Type B pancreatic cell (in vitro differentiated cells): ENCODE results near the gene DIPK1A. TPM values are rescaled to one million over a fixed set of nuclear protein-coding genes. Genes with fewer than 3 reads are reported as not detected.

Experiments
- DNase-seq: peaks from one replicate; pipeline ENCODE4 v3.0.0; 2021; ENCODE audit warnings: mixed read lengths; ENCODE audit not compliant: unreplicated experiment; ENCODE audit errors: extremely low spot score
- H3K27ac Mint-ChIP-seq: 2 replicates; pipeline ENCODE4 v1.8.0; 2021; ENCODE audit warnings: mild to moderate bottlenecking, mixed read lengths
- H3K27me3 Mint-ChIP-seq: 2 replicates; pipeline ENCODE4 v1.8.0; 2021; ENCODE audit warnings: mixed read lengths
- H3K36me3 Mint-ChIP-seq: 2 replicates; pipeline ENCODE4 v1.8.0; 2021; ENCODE audit warnings: mixed read lengths
- H3K4me1 Mint-ChIP-seq: one replicate; pipeline ENCODE4 v1.8.0; 2021; ENCODE audit warnings: mixed read lengths; ENCODE audit not compliant: unreplicated experiment
- H3K4me3 Mint-ChIP-seq: 2 replicates; pipeline ENCODE4 v1.8.0; 2021; ENCODE audit warnings: mild to moderate bottlenecking, mixed read lengths
- H3K9me3 Mint-ChIP-seq: 2 replicates; pipeline ENCODE4 v1.8.0; 2021; ENCODE audit warnings: mixed read lengths
- total RNA-seq: library from RNA; stranded (reverse); gene quantifications from 2 replicates; pipeline ENCODE4 v1.2.1, GENCODE V29; 2021; ENCODE audit warnings: low replicate concordance
- TF ChIP-seq, protein P1 (sequence below): fragments of 200-600 bp; sonication (generic); conservative IDR thresholded peaks from 2 replicates; pipeline ENCODE4 v1.5.0; 2021; ENCODE audit warnings: antibody characterized with exemption, mild to moderate bottlenecking

DIPK1A gene
- total RNA-seq, 1 donor from 2014 or later = 4.6 TPM

DNA sequence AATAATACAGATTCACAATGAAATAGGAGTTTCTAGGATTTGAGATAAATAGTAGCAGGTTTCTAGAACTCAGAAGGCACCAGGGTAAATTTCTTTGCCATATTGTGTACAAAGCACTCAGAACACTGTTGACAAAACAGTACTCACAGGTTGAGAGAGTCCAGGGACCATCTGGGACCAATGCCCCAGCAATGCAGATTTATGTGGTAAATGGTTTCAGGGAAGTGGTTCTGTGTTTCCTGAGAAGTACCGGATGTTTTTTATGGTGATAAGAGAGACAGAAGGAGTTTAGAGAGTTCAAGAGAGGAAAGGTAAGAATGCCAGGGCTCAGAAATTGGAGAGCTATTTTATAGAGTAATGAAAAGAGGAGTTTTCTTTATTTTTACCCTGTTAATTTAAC lies 29.6 kb upstream of the DIPK1A start:
- no peaks in the 10 kb centered on the region for H3K9me3 Mint-ChIP-seq
- DNase-seq = no peak
- no peaks in the 10 kb centered on the region for H3K27me3 Mint-ChIP-seq
- H3K4me1 Mint-ChIP-seq = no peaks in the 10 kb centered on the region
- no peak overlapping the region for H3K4me3 Mint-ChIP-seq
- no peaks in the 10 kb centered on the region for H3K36me3 Mint-ChIP-seq
- TF ChIP-seq, protein P1, sequence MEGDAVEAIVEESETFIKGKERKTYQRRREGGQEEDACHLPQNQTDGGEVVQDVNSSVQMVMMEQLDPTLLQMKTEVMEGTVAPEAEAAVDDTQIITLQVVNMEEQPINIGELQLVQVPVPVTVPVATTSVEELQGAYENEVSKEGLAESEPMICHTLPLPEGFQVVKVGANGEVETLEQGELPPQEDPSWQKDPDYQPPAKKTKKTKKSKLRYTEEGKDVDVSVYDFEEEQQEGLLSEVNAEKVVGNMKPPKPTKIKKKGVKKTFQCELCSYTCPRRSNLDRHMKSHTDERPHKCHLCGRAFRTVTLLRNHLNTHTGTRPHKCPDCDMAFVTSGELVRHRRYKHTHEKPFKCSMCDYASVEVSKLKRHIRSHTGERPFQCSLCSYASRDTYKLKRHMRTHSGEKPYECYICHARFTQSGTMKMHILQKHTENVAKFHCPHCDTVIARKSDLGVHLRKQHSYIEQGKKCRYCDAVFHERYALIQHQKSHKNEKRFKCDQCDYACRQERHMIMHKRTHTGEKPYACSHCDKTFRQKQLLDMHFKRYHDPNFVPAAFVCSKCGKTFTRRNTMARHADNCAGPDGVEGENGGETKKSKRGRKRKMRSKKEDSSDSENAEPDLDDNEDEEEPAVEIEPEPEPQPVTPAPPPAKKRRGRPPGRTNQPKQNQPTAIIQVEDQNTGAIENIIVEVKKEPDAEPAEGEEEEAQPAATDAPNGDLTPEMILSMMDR = no peak
- H3K27ac Mint-ChIP-seq = no peak overlapping the region

DNA sequence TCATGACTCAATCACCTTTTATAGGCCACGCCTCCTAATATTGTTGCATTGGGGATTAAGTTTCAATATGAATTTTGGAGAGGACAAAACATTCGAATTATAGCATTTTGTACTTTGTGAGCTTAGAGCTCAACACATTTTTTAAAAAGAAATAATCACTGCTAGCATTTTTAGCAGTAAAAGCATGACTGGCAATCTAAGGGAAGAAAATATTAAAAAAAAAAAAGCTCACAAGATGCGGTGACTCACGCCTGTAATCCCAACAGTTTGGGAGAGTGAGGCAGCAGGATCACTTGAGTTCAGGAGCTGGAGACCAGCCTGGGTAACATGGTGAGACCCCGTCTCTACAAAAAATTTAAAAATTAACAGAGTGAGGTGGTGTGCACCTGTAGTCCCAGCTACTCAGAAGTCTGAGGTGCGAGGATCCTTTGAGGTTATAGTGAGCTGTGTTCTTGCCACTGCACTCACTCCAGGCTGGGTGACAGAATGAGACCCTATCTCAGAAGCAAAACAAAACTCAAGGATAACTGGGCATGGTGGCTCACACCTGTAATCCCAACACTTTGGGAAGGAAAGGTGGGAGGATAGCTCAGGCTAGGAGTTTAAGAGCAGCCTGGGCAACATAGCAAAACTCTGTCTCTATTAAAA lies 28.8 kb upstream of the DIPK1A start:
- Mint-ChIP-seq H3K9me3 (no peaks in the 10 kb centered on the region), H3K27me3 (no peaks in the 10 kb centered on the region), H3K4me3 (no peak overlapping the region), H3K27ac (no peak overlapping the region), H3K4me1 (no peaks in the 10 kb centered on the region), H3K36me3 (no peaks in the 10 kb centered on the region)
- no peak for DNase-seq
- TF ChIP-seq, protein P1 = no peak

DNA sequence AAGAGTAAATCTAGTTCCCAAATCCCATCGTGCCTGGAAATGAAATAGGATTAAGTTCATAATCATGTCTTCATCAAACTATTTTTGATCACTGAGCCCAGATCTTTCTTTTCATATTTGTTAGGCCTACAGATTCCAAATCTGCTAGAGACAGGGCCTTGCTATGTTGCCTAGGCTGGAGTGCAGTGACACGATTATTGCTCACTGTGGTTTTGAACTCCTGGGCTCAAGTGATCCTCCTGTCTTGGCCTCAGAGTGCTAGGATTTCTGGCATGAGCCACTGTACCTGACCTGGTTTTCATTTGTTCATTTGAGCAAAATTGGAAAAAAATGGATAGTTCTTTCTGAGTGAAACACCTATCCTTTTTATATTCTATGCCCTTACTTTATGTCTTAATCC lies 28.0 kb upstream of the DIPK1A start:
- H3K27ac Mint-ChIP-seq = no peak overlapping the region
- H3K4me1 Mint-ChIP-seq = no peaks in the 10 kb centered on the region
- DNase-seq = no peak
- TF ChIP-seq, protein P1 = no peak
- no peak overlapping the region for H3K4me3 Mint-ChIP-seq
- no peaks in the 10 kb centered on the region for H3K27me3 Mint-ChIP-seq
- H3K9me3 Mint-ChIP-seq = no peaks in the 10 kb centered on the region
- no peaks in the 10 kb centered on the region for H3K36me3 Mint-ChIP-seq

DNA sequence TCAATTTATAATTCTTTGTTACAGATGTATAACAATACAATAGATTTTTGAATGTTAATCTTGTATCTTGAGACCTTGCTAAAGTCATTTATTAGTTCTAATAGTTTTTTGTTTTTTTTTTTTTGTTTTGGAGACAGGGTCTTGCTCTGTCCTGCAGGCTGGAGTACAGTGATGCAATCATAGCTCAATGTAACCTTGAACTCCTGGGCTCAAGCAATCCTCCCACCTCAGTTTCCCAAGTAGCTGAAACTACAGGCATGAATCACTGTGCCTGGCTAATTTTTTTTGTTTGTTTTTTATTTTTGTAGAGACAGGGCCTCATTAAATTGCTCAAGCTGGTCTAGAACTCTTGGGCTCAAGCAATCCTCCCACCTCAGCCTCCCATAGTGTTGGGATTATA lies 26.2 kb upstream of the DIPK1A start:
- Mint-ChIP-seq H3K9me3 (no peaks in the 10 kb centered on the region), H3K4me3 (no peak overlapping the region), H3K27me3 (no peaks in the 10 kb centered on the region)

DNA sequence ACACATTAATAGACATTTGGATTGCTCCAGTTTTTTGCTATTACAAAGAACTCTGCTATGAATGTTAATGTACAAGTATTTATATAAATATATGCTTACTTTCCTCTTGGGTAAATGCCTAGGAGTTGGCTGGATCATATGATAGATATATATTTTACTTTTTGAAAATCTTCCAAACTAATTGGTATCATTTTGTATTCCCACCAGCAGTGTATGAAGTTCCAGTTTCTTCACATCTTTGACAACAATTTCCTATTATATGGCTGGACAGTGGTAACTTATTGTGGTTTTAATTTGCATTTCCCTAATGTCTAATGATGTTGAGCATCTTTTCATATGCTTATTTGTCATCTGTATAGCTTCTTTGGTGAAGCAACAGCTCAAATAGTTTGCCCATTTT lies 23.8 kb upstream of the DIPK1A start:
- TF ChIP-seq, protein P1 = no peak
- DNase-seq = no peak
- Mint-ChIP-seq H3K4me1 (peaks cover 5% of the 10 kb centered on the region), H3K36me3 (no peaks in the 10 kb centered on the region), H3K27ac (no peak overlapping the region), H3K4me3 (no peak overlapping the region), H3K9me3 (no peaks in the 10 kb centered on the region), H3K27me3 (no peaks in the 10 kb centered on the region)

More for the DNA sequence above, 26.2 kb upstream of the DIPK1A start:
- TF ChIP-seq, protein P1 = no peak
- Mint-ChIP-seq H3K4me1 (no peaks in the 10 kb centered on the region), H3K36me3 (no peaks in the 10 kb centered on the region), H3K27ac (no peak overlapping the region)
- no peak for DNase-seq
